Psoas muscle (tissue), 8 donors: ENCODE results near the gene MED25. TPM values are rescaled to one million over a fixed set of nuclear protein-coding genes. Genes with fewer than 3 reads are reported as not detected.

Experiments
- ATAC-seq, 4 donors: fragments of 200-7000 bp; cut with Tn5 transposase; one replicate each; pipeline ENCODE4 v1.9.1; 2020; ENCODE audit warnings: moderate library complexity in 3 of 4, mild to moderate bottlenecking in 2 of 4
- DNase-seq, 2 donors: peaks; one replicate each; pipeline ENCODE4 v3.0.0-alpha.2; 2020
- H3K27ac ChIP-seq: fragments of 200-600 bp; one replicate; pipeline ENCODE4 v1.8.0; 2022
- H3K27me3 ChIP-seq, 3 donors: fragments of 200-600 bp in 1 of 3; one replicate each; pipeline versions ENCODE4 v1.6.1 to v1.8.0; 2013 to 2022; ENCODE audit warnings: low read length in 2 of 3, mild to moderate bottlenecking in 2 of 3, moderate library complexity in 1 of 3; ENCODE audit not compliant: insufficient read depth in 3 of 3
- H3K36me3 ChIP-seq, 2 donors: fragments of 200-600 bp in 1 of 2; one replicate each; pipeline versions ENCODE4 v1.6.1 to v1.8.0; 2013 to 2022; ENCODE audit warnings: low read depth in 1 of 2, mild to moderate bottlenecking in 1 of 2, moderate library complexity in 1 of 2; ENCODE audit not compliant: insufficient read depth in 1 of 2
- H3K4me1 ChIP-seq: fragments of 200-600 bp; one replicate; pipeline ENCODE4 v1.8.0; 2022
- H3K4me3 ChIP-seq: fragments of 200-600 bp; one replicate; pipeline ENCODE4 v1.8.0; 2022; ENCODE audit warnings: mild to moderate bottlenecking
- H3K9me3 ChIP-seq: fragments of 200-600 bp; one replicate; pipeline ENCODE4 v1.8.0; 2022
- WGBS, 3 donors: extraction: QIAGEN DNeasy Blood & Tissue Kit; methylation state at CpG; one replicate each; pipeline versions ENCODE4 v1.1.6 to v1.1.7; 2013; 5-methylcytosine and 5-hydroxymethylcytosine counted together
- intact Hi-C, 2 donors: fragments of 100-400 bp; cut with DNase I; formaldehyde crosslinking; loops; one replicate each; pipeline versions ENCODE4 v1.11.0 to v1.14.2; 2022
- polyA plus RNA-seq, 3 donors: library from polyadenylated mRNA; stranded (reverse); fragments of 200-250 nt; gene quantifications; one replicate each; pipeline ENCODE4 v1.2.3, GENCODE V29; 2013
- total RNA-seq, 4 donors: library from RNA; stranded (reverse); fragmentation: NEBNext Ultra II Directional in 2 of 4; extraction: Animal tissue kit (Norgen Biotek cat#: 25700) in 2 of 4; gene quantifications; one replicate each; pipeline versions ENCODE4 v1.2.1 to v1.2.4, GENCODE V29; 2021 to 2023
- TF ChIP-seq, protein P1 (sequence below): fragments of 200-600 bp; IDR thresholded peaks from one replicate; pipeline ENCODE4 v1.8.0; 2022; ENCODE audit warnings: antibody characterized with exemption
- donor health status: healthy with polysubstance abuse.
- donor health status: DM: no; HTN: no; CAD: no; lungs with moderate emphysema.
- donor health status: Bipolar disorder and iron deficiency.
- donor health status: healthy.
- donor health status: DM: yes; HTN: yes; CAD: no.
- donor health status: DM: no; HTN: no; CAD: no.
- donor health status: DM: no; HTN: no; CAD: no.
- donor health status: DM: yes; HTN: yes; CAD: no.

The MED25 gene
- total and polyA plus RNA-seq, 7 donors = 24.5 to 125 (median 76.8) TPM

DNA sequence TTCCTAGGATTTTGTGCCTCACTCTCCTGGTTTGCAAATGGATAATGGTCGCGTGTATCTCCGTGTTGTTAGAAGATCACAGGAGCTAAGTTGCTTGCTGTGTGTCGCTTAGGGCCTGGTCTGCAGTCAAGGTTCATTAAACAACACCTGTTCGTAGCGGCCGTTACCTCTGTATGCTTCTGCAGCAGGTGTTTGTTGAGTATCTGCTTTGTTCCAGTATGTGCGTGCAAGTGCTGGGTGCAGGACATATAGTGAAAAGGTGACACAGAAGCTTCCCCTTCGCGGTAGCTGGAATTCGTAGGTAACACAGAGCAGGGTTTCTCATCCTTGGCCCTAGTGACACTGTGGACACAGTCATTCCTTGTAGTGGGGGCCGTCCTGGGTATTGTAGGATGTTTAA, 5.4 kb downstream of the MED25 start:
- TF ChIP-seq, protein P1, sequence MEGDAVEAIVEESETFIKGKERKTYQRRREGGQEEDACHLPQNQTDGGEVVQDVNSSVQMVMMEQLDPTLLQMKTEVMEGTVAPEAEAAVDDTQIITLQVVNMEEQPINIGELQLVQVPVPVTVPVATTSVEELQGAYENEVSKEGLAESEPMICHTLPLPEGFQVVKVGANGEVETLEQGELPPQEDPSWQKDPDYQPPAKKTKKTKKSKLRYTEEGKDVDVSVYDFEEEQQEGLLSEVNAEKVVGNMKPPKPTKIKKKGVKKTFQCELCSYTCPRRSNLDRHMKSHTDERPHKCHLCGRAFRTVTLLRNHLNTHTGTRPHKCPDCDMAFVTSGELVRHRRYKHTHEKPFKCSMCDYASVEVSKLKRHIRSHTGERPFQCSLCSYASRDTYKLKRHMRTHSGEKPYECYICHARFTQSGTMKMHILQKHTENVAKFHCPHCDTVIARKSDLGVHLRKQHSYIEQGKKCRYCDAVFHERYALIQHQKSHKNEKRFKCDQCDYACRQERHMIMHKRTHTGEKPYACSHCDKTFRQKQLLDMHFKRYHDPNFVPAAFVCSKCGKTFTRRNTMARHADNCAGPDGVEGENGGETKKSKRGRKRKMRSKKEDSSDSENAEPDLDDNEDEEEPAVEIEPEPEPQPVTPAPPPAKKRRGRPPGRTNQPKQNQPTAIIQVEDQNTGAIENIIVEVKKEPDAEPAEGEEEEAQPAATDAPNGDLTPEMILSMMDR = no peak
- peaks cover 17% of the 10 kb centered on the region for H3K4me1 ChIP-seq
- H3K4me3 ChIP-seq = no peak overlapping the region
- H3K27me3 ChIP-seq = no peaks in the 10 kb centered on the region
- ATAC-seq = no peak
- intact Hi-C loops = no loop called here
- no peak for DNase-seq
- WGBS, 3 donors = 78 to 84% (median 82%) methylated on average over 12 of the region's 12 CpGs
- no peak overlapping the region for H3K27ac ChIP-seq
- H3K36me3 ChIP-seq = peaks cover 0 to 58% of the 10 kb centered on the region in 2 donors
- no peaks in the 10 kb centered on the region for H3K9me3 ChIP-seq

DNA sequence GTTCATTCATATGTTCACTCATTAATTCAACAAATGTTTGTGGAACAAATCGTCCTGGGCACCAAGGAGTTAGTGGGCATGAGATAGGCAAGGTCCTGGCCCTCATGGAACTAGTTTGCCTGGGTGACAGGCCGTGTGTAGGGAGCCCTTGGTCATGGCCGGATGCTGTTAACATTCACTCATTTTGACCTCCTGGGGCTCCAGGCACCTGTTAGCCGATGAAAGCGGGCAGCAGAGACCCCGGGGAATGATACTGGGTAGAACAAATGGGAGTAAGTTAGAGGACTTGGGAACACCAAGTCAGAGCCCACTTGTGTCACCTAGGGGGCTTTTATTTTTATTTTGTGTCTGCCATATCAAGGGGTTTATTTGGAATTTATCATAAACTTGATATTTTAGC, 6.6 kb downstream of the MED25 start:
- TF ChIP-seq, protein P1 = no peak
- H3K27me3 ChIP-seq = no peaks in the 10 kb centered on the region
- H3K4me3 ChIP-seq = no peak overlapping the region
- peaks cover 23% of the 10 kb centered on the region for H3K4me1 ChIP-seq
- DNase-seq (no peak), ATAC-seq (no peak)
- intact Hi-C loops = no loop called here
- WGBS, 3 donors = 75 to 87% (median 77%) methylated on average over 6 of the region's 6 CpGs
- H3K9me3 ChIP-seq = no peaks in the 10 kb centered on the region
- no peak overlapping the region for H3K27ac ChIP-seq
- peaks cover 0 to 59% of the 10 kb centered on the region in 2 donors for H3K36me3 ChIP-seq

DNA sequence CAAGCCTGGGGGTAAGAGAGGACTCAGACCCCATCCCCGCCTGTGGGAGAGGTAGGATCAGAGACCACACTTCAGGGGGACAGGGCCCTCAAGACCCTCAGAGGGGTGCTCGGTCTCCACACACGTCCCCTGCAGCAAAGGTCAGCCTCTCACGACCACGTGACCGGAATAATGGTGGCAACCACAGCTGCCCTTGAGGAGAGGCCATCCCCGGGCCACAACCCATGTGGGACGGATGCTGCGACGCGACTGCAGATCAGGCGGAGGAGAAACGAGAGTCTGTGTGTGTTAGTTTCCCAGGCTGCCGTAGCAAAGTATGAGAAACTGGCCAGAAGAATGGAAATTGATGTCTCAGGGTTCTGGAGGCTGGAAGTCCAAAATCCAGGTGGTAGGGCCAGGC, 8.9 kb downstream of the MED25 start:
- H3K36me3 ChIP-seq = peaks cover 0 to 65% of the 10 kb centered on the region in 2 donors
- intact Hi-C loops = no loop called here
- 86 to 92% (median 89%) methylated on average over 14 of the region's 14 CpGs for WGBS, 3 donors
- H3K27me3 ChIP-seq = no peaks in the 10 kb centered on the region
- peaks cover 13% of the 10 kb centered on the region for H3K4me1 ChIP-seq
- ATAC-seq (no peak), DNase-seq (no peak)
- H3K4me3 ChIP-seq = no peak overlapping the region
- TF ChIP-seq, protein P1 = no peak
- H3K27ac ChIP-seq = peak overlapping the region; percentile 41
- no peaks in the 10 kb centered on the region for H3K9me3 ChIP-seq

DNA sequence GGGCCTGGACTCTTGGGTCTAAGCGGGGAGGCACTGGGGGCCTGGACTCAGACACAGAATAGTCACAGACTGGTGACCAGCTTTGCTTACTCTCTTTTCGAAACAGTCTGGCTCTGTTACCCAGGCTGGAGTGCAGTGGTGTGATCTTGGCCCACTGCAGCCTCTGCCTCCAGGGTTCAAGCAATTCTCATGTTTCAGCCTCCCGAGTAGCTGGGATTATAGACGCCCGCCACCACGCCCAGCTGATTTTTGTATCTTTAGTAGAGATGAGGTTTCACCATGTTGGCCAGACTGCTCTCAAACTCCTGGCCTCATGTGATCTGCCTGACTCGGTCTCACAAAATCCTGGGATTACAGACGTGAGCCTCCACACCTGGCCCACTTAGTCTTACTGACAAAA, 11.1 kb downstream of the MED25 start:
- Histone ChIP-seq H3K27ac (peak overlapping the region; percentile 53), H3K36me3 (peaks cover 0 to 64% of the 10 kb centered on the region in 2 donors), H3K27me3 (no peaks in the 10 kb centered on the region), H3K9me3 (no peaks in the 10 kb centered on the region), H3K4me1 (peaks cover 31% of the 10 kb centered on the region), H3K4me3 (no peak overlapping the region)
- intact Hi-C loops = no loop called here
- no peak for DNase-seq
- 29 to 44% (median 32%) methylated on average over 8 of the region's 8 CpGs for WGBS, 3 donors
- ATAC-seq = peak in 1 of 4 donors; percentile 32
- TF ChIP-seq, protein P1 = no peak

DNA sequence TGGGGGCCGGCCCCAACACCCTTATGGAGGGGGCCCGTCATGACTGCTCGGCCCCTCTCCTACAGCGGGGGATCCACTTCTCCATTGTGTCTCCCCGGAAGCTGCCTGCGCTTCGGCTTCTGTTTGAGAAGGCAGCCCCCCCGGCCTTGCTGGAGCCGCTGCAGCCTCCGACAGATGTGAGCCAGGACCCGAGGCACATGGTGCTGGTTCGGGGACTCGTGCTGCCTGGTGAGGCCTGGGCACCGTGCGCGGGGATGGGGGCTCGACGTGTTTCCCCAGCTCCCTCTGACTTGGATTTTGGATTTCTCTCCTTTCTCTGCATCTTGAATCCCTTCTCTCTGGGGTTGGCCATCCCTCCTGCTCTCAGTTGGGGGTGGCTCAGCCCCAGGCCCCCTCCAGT, 11.6 kb downstream of the MED25 start:
- peaks cover 36% of the 10 kb centered on the region for H3K4me1 ChIP-seq
- intact Hi-C loops = no loop called here
- 89 to 93% (median 90%) methylated on average over 18 of the region's 18 CpGs for WGBS, 3 donors
- ATAC-seq (no peak), DNase-seq (no peak)
- H3K27ac ChIP-seq = peak overlapping the region; percentile 53
- no peak overlapping the region for H3K4me3 ChIP-seq
- peaks cover 0 to 69% of the 10 kb centered on the region in 2 donors for H3K36me3 ChIP-seq
- H3K27me3 ChIP-seq = no peaks in the 10 kb centered on the region
- TF ChIP-seq, protein P1 = no peak
- H3K9me3 ChIP-seq = no peaks in the 10 kb centered on the region
